COLO668 (cell line): ENCODE measurements around the gene HOXC13.

Source experiments
- DNase-seq: peaks from one replicate; lab custom pipeline; 2025; ENCODE audit not compliant: unreplicated experiment; lab: John Stamatoyannopoulos, UW

Gene HOXC13

GRCh38 chr12:53994264-53995001 is 55.8 kb downstream of the HOXC13 start:
- DNase-seq: peak; percentile 1

GRCh38 chr12:53995002-53995377 is 56.4 kb downstream of the HOXC13 start:
- DNase-seq: no peak

DNA sequence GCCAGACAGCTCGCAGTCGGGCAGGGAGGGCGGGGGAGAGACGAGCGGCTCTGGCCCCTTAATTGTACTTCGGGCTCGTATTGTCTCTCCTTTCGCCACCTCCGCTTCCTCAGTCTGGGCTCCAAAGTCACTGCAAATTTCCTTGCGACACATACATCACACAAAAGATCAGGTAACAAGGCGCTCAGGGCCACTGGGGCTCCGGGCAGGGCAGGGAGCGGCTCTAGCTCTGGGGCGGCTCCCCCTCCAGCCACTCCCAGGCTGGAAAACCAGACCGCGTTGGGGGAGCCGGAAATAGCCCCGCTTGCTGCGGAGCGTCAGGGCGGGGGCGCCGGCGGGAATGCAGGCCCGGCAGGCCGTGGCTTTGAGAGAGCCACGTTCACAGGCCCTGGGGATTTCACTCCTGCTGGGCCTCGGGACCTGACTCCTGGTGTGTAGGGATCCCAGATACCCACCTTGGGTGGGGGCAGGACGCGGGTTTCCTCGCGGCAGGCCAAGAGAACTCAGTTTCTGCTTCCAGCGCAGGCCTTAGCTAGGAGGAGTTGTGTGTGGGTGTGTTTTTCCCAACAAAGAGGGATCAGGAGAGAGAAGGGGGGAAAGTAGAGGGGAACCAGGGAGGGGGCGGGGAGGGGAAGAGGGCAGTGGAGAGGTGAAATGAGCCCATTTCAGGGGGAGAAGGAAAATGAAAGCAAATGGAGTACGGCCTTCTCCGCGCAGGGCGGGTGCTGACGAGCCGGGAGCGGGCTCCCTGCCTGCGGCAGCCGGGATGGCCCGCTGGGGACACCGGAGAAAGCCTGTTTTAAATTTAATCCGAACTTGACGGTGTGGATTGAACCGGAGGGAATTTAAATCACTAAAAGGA is 57.0 kb downstream of the HOXC13 start:
- peak; percentile 20 for DNase-seq
